GM23338 (cell line): ENCODE data around the gene DSCAML1. TPM values are rescaled to one million over a fixed set of nuclear protein-coding genes. Genes with fewer than 3 reads are reported as not detected.

ENCODE experiments used
- ATAC-seq: fragments of 200-7000 bp; cut with Tn5 transposase; 3 replicates; pipeline ENCODE4 v1.9.1; 2020
- DNase-seq: peaks from one replicate; pipeline ENCODE4 v3.0.0-alpha.2; 2015; ENCODE audit warnings: low spot score
- H2AFZ ChIP-seq: fragments of 200-600 bp; sonication (generic); 2 replicates; pipeline ENCODE4 v1.8.0; 2016; ENCODE audit warnings: antibody characterized with exemption, mild to moderate bottlenecking, moderate library complexity
- H3F3A ChIP-seq: fragments of 200-600 bp; sonication (generic); replicated peaks from 2 replicates; pipeline ENCODE4 v1.8.0; 2017; ENCODE audit warnings: antibody characterized with exemption, mixed run types, low read depth
- H3K27ac ChIP-seq: fragments of 200-600 bp; sonication (generic); 2 replicates; pipeline ENCODE4 v1.6.1; 2016; ENCODE audit warnings: low read depth
- H3K27me3 ChIP-seq: fragments of 200-600 bp; sonication (generic); 2 replicates; pipeline ENCODE4 v1.8.0; 2016; ENCODE audit warnings: mild to moderate bottlenecking, mixed run types, moderate library complexity; ENCODE audit not compliant: insufficient read depth
- H3K36me3 ChIP-seq: fragments of 200-600 bp; sonication (generic); 2 replicates; pipeline ENCODE4 v1.8.0; 2016; ENCODE audit warnings: mild to moderate bottlenecking; ENCODE audit not compliant: insufficient read depth
- H3K4me1 ChIP-seq: fragments of 200-600 bp; sonication (generic); 2 replicates; pipeline ENCODE4 v1.8.0; 2016; ENCODE audit warnings: mild to moderate bottlenecking, moderate library complexity; ENCODE audit not compliant: insufficient read depth
- H3K4me2 ChIP-seq: fragments of 200-600 bp; sonication (generic); 2 replicates; pipeline ENCODE4 v1.7.1; 2017; ENCODE audit warnings: mixed run types
- H3K4me3 ChIP-seq: fragments of 200-600 bp; sonication (generic); 2 replicates; pipeline ENCODE4 v1.6.1; 2016; ENCODE audit warnings: mixed run types
- H3K79me2 ChIP-seq: fragments of 200-600 bp; sonication (generic); replicated peaks from 2 replicates; pipeline ENCODE4 v1.8.0; 2017; ENCODE audit warnings: mild to moderate bottlenecking; ENCODE audit not compliant: insufficient read depth
- H3K9me2 ChIP-seq: fragments of 200-600 bp; sonication (generic); 2 replicates; pipeline ENCODE4 v1.8.0; 2017; ENCODE audit not compliant: insufficient read depth
- H4K20me1 ChIP-seq: fragments of 200-600 bp; sonication (generic); replicated peaks from 2 replicates; pipeline ENCODE4 v1.8.0; 2017; ENCODE audit warnings: mild to moderate bottlenecking; ENCODE audit not compliant: insufficient read depth
- H3K27ac Mint-ChIP-seq: 2 replicates; pipeline ENCODE4 v1.8.0; 2020; ENCODE audit warnings: inconsistent platforms, mild to moderate bottlenecking, moderate library complexity, mixed read lengths
- H3K27me3 Mint-ChIP-seq: 3 replicates; pipeline ENCODE4 v1.8.0; 2022; ENCODE audit warnings: low read depth, mild to moderate bottlenecking, moderate library complexity, mixed read lengths, inconsistent platforms; ENCODE audit not compliant: insufficient read depth, poor library complexity
- H3K36me3 Mint-ChIP-seq: 3 replicates; pipeline ENCODE4 v1.8.0; 2021; ENCODE audit warnings: low read depth, mild to moderate bottlenecking, inconsistent platforms, moderate library complexity, mixed read lengths
- H3K4me1 Mint-ChIP-seq: 3 replicates; pipeline ENCODE4 v1.8.0; 2020; ENCODE audit warnings: mild to moderate bottlenecking, inconsistent platforms, mixed read lengths
- H3K4me3 Mint-ChIP-seq: 3 replicates; pipeline ENCODE4 v1.8.0; 2021; ENCODE audit warnings: moderate library complexity, mild to moderate bottlenecking, inconsistent platforms, mixed read lengths
- H3K9me3 Mint-ChIP-seq: 3 replicates; pipeline ENCODE4 v1.8.0; 2020; ENCODE audit warnings: moderate library complexity, mild to moderate bottlenecking, inconsistent platforms, mixed read lengths
- CREB1 ChIP-seq: fragments of 250-450 bp; sonication (Bioruptor Pico); IDR thresholded peaks from 2 replicates; pipeline ENCODE4 v1.5.0; 2020; ENCODE audit warnings: low read depth, mild to moderate bottlenecking, moderate library complexity
- CTCF ChIP-seq, 2 experiments: fragments of 200-600 bp in 1 of 2; sonication (generic) in 1 of 2; conservative IDR thresholded peaks; 2 replicates each; pipeline versions ENCODE4 v1.5.1 to v1.6.1; 2016 to 2017; ENCODE audit warnings: antibody characterized with exemption in 2 of 2, low read depth in 2 of 2, mild to moderate bottlenecking in 2 of 2, moderate library complexity in 1 of 2
- EZH2phosphoT487 ChIP-seq: fragments of 200-600 bp; sonication (generic); IDR thresholded peaks from one replicate; pipeline ENCODE4 v1.8.1; 2018; ENCODE audit warnings: antibody characterized with exemption; ENCODE audit not compliant: unreplicated experiment
- JUNB ChIP-seq: IDR thresholded peaks from one replicate; pipeline ENCODE4 v1.6.1; 2016; ENCODE audit warnings: antibody characterized with exemption; ENCODE audit not compliant: unreplicated experiment
- NANOG ChIP-seq: IDR thresholded peaks from 2 replicates; pipeline ENCODE4 v1.6.1; 2016; ENCODE audit warnings: antibody characterized with exemption, borderline replicate concordance
- POLR2AphosphoS5 ChIP-seq: IDR thresholded peaks from 2 replicates; pipeline ENCODE4 v1.6.1; 2016; ENCODE audit warnings: antibody characterized with exemption, low read depth
- REST ChIP-seq: IDR thresholded peaks from one replicate; pipeline ENCODE4 v1.6.1; 2018; ENCODE audit warnings: antibody characterized with exemption; ENCODE audit not compliant: unreplicated experiment
- STAT1 ChIP-seq: IDR thresholded peaks from one replicate; pipeline ENCODE4 v1.6.1; 2016; ENCODE audit warnings: antibody characterized with exemption; ENCODE audit not compliant: unreplicated experiment
- polyA plus RNA-seq: library from polyadenylated mRNA; unstranded; fragments of >200 nt; fragmentation: Nextera tagmentation; extraction: Ambion mirVana; gene quantifications from 2 replicates; pipeline ENCODE4 v1.2.1, GENCODE V29; 2016
- total RNA-seq: library from RNA; depleted of rRNA; stranded (reverse); fragments of >200 nt; shearing (Covaris generic); gene quantifications from 2 replicates; pipeline ENCODE4 v1.2.3, GENCODE V29; 2014
- TF ChIP-seq, protein P1 (sequence below): IDR thresholded peaks from 2 replicates; pipeline ENCODE4 v1.6.1; 2016; ENCODE audit warnings: antibody characterized with exemption

Gene DSCAML1
- total and polyA plus RNA-seq, 2 experiments from 2014 or later, result 0.17 TPM; not detected in 1

- Histone ChIP-seq H3K27ac (no peak overlapping the region), H3K79me2 (no peaks in the 10 kb centered on the region), H2AFZ (0 out of 2 replicates have a peak overlapping the region, but pooled peaks have one; percentile 18), H4K20me1 (no peaks in the 10 kb centered on the region), H3K36me3 (no peaks in the 10 kb centered on the region), H3K4me1 (peaks cover 10% of the 10 kb centered on the region; the same call in 1 of the 2 replicates), H3F3A (no peaks in the 10 kb centered on the region), H3K9me2 (no peaks in the 10 kb centered on the region), H3K4me3 (no peak overlapping the region), H3K4me2 (no peak overlapping the region), H3K27me3 (no peaks in the 10 kb centered on the region)
- Mint-ChIP-seq H3K9me3 (no peaks in the 10 kb centered on the region), H3K27me3 (peaks cover 7% of the 10 kb centered on the region), H3K4me3 (no peak overlapping the region), H3K27ac (no peak overlapping the region), H3K36me3 (no peaks in the 10 kb centered on the region), H3K4me1 (peaks cover 23% of the 10 kb centered on the region)
- TF ChIP-seq NANOG (no peak), REST (no peak), CREB1 (no peak)
- ATAC-seq (no peak), DNase-seq (no peak)
Measured at GRCh38 chr11:117690484-117691217, 106.4 kb downstream of the DSCAML1 start.

DNA sequence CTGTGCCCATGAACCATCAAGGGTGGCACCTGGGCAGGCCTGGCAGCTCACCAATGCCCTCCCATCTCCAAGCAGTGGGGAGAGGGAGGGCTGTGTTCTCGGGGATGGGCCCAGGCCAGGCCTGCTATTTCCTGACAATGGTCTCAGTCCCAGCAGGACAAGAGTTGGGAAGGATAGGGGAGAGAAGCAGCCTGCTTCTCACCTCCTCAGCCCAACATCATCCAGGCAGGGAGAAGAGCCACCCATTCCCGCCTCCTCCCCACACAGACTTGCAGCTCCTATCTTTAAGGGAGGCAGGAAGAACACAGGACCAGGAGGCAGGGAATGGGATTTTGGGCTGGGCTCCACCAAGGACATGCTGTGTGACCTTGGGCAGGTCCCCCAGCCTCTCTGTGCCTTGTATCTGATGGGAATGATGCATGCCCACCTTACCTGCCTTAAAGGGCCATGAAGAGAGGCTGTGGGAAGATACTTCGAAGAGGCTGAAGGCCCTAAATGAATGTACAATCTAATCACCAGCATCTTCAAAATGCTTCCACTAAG, 108.7 kb downstream of the DSCAML1 start:
- ATAC-seq (no peak), DNase-seq (no peak)
- H3K4me2 ChIP-seq, result no peak overlapping the region
- H4K20me1 ChIP-seq, result no peaks in the 10 kb centered on the region
- no peaks in the 10 kb centered on the region for H3K79me2 ChIP-seq
- H2AFZ ChIP-seq, result no peak overlapping the region
- peaks cover 10% of the 10 kb centered on the region; the same call in 1 of the 2 replicates for H3K4me1 ChIP-seq
- Mint-ChIP-seq H3K9me3 (no peaks in the 10 kb centered on the region), H3K27ac (no peak overlapping the region), H3K36me3 (no peaks in the 10 kb centered on the region), H3K27me3 (peaks cover 7% of the 10 kb centered on the region), H3K4me1 (peaks cover 23% of the 10 kb centered on the region), H3K4me3 (no peak overlapping the region)
- TF ChIP-seq NANOG, result no peak
- no peak overlapping the region for H3K4me3 ChIP-seq
- no peak overlapping the region for H3K27ac ChIP-seq
- H3K9me2 ChIP-seq, result no peaks in the 10 kb centered on the region
- no peaks in the 10 kb centered on the region for H3K36me3 ChIP-seq
- no peaks in the 10 kb centered on the region for H3F3A ChIP-seq
- H3K27me3 ChIP-seq, result no peaks in the 10 kb centered on the region

- Mint-ChIP-seq H3K4me1 (peaks cover 23% of the 10 kb centered on the region), H3K9me3 (no peaks in the 10 kb centered on the region), H3K27ac (no peak overlapping the region), H3K36me3 (no peaks in the 10 kb centered on the region), H3K27me3 (peaks cover 7% of the 10 kb centered on the region), H3K4me3 (no peak overlapping the region)
- Histone ChIP-seq H3F3A (no peaks in the 10 kb centered on the region), H2AFZ (no peak overlapping the region), H4K20me1 (no peaks in the 10 kb centered on the region), H3K27ac (no peak overlapping the region), H3K4me3 (no peak overlapping the region), H3K4me2 (no peak overlapping the region), H3K9me2 (no peaks in the 10 kb centered on the region), H3K79me2 (no peaks in the 10 kb centered on the region), H3K4me1 (peaks cover 10% of the 10 kb centered on the region; the same call in 1 of the 2 replicates), H3K27me3 (no peaks in the 10 kb centered on the region), H3K36me3 (no peaks in the 10 kb centered on the region)
- DNase-seq, result no peak
- no peak for ATAC-seq
- TF ChIP-seq JUNB (no peak), POLR2AphosphoS5 (no peak), STAT1 (no peak), CTCF (conservative IDR thresholded peaks at IDR 0.05; ENCODE audit: low read depth in 2 of 2) (no peak), EZH2phosphoT487 (no peak), NANOG (no peak), CREB1 (no peak)
- TF ChIP-seq, protein P1, sequence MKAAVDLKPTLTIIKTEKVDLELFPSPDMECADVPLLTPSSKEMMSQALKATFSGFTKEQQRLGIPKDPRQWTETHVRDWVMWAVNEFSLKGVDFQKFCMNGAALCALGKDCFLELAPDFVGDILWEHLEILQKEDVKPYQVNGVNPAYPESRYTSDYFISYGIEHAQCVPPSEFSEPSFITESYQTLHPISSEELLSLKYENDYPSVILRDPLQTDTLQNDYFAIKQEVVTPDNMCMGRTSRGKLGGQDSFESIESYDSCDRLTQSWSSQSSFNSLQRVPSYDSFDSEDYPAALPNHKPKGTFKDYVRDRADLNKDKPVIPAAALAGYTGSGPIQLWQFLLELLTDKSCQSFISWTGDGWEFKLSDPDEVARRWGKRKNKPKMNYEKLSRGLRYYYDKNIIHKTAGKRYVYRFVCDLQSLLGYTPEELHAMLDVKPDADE, result no peak
Measured at GRCh38 chr11:117687776-117688175, 109.2 kb downstream of the DSCAML1 start.
